OCI-LY7 (cell line): ENCODE data around the gene LRRC59. TPM values are rescaled to one million over a fixed set of nuclear protein-coding genes. Genes with fewer than 3 reads are reported as not detected.
A peak's percentile ranks its signal among the peaks of the same experiment; 100 is the strongest.

Source experiments
- BruUV-seq: library from RNA; stranded (reverse); fragments of 400-500 nt; replicated peaks from 2 replicates; lab custom pipeline; 2021; lab: Mats Ljungman, UMichigan
- CTCF ChIA-PET: fragments of 300-600 bp; sonication (Branson Sonifier 250); formaldehyde crosslinking; loops from one replicate; lab custom pipeline; 2022; ENCODE audit warnings: antibody characterized with exemption; ENCODE audit not compliant: unreplicated experiment; lab: Charles Lee
- POLR2A ChIA-PET: fragments of 300-600 bp; sonication (Branson Sonifier 250); formaldehyde crosslinking; loops from one replicate; lab custom pipeline; 2022; ENCODE audit warnings: antibody characterized with exemption; lab: Charles Lee
- DNase-seq: peaks from one replicate; pipeline ENCODE4 v3.0.0-alpha.2; 2015; ENCODE audit warnings: low spot score
- H2AFZ ChIP-seq: fragments of 200-600 bp; sonication (generic), shearing (Covaris generic); 2 replicates; pipeline ENCODE4 v1.6.1; 2014; ENCODE audit warnings: mild to moderate bottlenecking, antibody characterized with exemption, low read length, moderate library complexity
- H3K27ac ChIP-seq: fragments of 200-600 bp; sonication (generic); 2 replicates; pipeline ENCODE4 v1.5.1; 2014; ENCODE audit warnings: mixed run types, low read depth, mild to moderate bottlenecking, moderate library complexity, low read length, inconsistent platforms; ENCODE audit not compliant: poor library complexity, severe bottlenecking
- H3K36me3 ChIP-seq: fragments of 200-600 bp; sonication (generic); 2 replicates; pipeline ENCODE4 v1.6.1; 2014; ENCODE audit warnings: mild to moderate bottlenecking, antibody characterized with exemption, low read length, moderate library complexity, mixed read lengths; ENCODE audit not compliant: insufficient read depth
- H3K4me1 ChIP-seq: fragments of 200-600 bp; sonication (generic); 2 replicates; pipeline ENCODE4 v1.5.1; 2014; ENCODE audit warnings: mild to moderate bottlenecking, low read length; ENCODE audit not compliant: insufficient read depth, poor library complexity, severe bottlenecking
- H3K4me2 ChIP-seq: fragments of 200-600 bp; sonication (generic); 2 replicates; pipeline ENCODE4 v1.6.1; 2014; ENCODE audit warnings: mild to moderate bottlenecking, low read length
- H3K4me3 ChIP-seq: fragments of 200-600 bp; sonication (generic); 2 replicates; pipeline ENCODE4 v1.5.1; 2014; ENCODE audit warnings: mild to moderate bottlenecking, low read depth, low read length; ENCODE audit not compliant: poor library complexity, severe bottlenecking
- H3K79me2 ChIP-seq: fragments of 200-600 bp; sonication (generic); 2 replicates; pipeline ENCODE4 v1.6.1; 2016; ENCODE audit warnings: low read depth, mild to moderate bottlenecking, low read length, moderate library complexity, mixed read lengths; ENCODE audit not compliant: insufficient read depth
- H3K9me2 ChIP-seq: fragments of 200-600 bp; sonication (generic); 2 replicates; pipeline ENCODE4 v1.6.1; 2016; ENCODE audit warnings: mild to moderate bottlenecking, low read length, mixed read lengths; ENCODE audit not compliant: insufficient read depth
- H3K9me3 ChIP-seq: fragments of 200-600 bp; sonication (generic); 2 replicates; pipeline ENCODE4 v1.6.1; 2014; ENCODE audit warnings: mild to moderate bottlenecking, mixed run types, low read length, mixed read lengths
- H4K20me1 ChIP-seq: fragments of 200-600 bp; sonication (generic); 2 replicates; pipeline ENCODE4 v1.6.1; 2014; ENCODE audit warnings: mild to moderate bottlenecking, antibody characterized with exemption, low read length, moderate library complexity, mixed read lengths; ENCODE audit not compliant: insufficient read depth
- EZH2phosphoT487 ChIP-seq: fragments of 200-600 bp; sonication (generic); IDR thresholded peaks from 2 replicates; pipeline ENCODE4 v1.6.1; 2018; ENCODE audit warnings: low read depth, borderline replicate concordance, mild to moderate bottlenecking, mixed run types, antibody characterized with exemption, low read length, moderate library complexity, mixed read lengths
- intact Hi-C: fragments of 100-400 bp; cut with micrococcal nuclease; formaldehyde crosslinking; loops from one replicate; pipeline ENCODE4 v1.10.0; 2022; ENCODE audit not compliant: unreplicated experiment
- total RNA-seq, 2 experiments: library from RNA; depleted of rRNA in 1 of 2; stranded (reverse); fragments of >200 nt in 1 of 2; shearing (Covaris generic) in 1 of 2; gene quantifications; 2 replicates each; pipeline ENCODE4 v1.2.3, GENCODE V29; 2014 to 2022
- TF ChIP-seq, protein P1 (sequence below): fragments of 200-600 bp; sonication (generic); conservative IDR thresholded peaks from 2 replicates; pipeline ENCODE4 v1.5.1; 2014; ENCODE audit warnings: mild to moderate bottlenecking, antibody characterized with exemption, low read length, moderate library complexity, mixed read lengths

Gene LRRC59
- total RNA-seq, 2 experiments from 2014 or later: 87.4 to 125 TPM

DNA sequence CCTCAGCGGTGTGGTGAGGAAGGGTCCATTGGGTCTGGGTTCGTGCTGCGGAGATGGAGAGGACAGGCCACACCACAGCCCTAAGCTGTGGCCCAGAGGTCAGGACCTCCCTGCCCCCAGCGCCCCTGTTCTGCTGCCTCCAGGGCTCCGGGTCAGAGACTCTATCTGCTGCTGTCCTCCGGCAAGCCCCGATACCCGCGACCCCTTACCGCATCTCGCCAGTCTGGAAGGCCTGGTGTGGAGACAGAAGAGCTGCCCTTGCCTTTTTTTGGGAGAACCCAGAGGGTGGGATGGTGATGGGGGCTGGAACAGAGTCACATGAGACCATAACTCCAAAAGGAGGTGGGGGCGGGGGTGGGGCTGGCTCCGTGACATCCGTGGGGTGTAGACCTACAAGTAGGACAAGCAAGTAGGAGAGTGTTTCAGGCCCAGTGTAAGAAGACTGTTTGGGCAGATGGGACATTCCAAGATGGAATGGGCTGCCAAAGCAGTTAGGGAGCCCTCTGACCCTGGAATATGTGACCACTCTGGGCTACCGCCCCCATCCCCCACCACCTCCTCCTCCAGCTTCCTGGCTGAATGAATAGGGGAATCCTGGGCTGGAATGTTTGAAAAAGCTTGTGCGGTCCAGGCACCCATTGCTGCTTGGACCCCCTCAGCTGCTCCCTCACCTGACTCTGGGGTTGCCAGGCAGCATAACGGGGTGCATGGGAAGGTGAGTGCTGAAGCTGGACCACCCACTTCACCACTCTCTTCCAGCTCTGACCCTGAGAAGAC, 50.0 kb downstream of the LRRC59 start:
- ChIA-PET CTCF (no interaction called here), POLR2A (interaction anchor here (1.3 kb wide), 1 partner anchor 14 kb away, joined by 4 read pairs; no protein-coding TSS in a partner anchor)
- TF ChIP-seq EZH2phosphoT487: no peak
- TF ChIP-seq, protein P1, sequence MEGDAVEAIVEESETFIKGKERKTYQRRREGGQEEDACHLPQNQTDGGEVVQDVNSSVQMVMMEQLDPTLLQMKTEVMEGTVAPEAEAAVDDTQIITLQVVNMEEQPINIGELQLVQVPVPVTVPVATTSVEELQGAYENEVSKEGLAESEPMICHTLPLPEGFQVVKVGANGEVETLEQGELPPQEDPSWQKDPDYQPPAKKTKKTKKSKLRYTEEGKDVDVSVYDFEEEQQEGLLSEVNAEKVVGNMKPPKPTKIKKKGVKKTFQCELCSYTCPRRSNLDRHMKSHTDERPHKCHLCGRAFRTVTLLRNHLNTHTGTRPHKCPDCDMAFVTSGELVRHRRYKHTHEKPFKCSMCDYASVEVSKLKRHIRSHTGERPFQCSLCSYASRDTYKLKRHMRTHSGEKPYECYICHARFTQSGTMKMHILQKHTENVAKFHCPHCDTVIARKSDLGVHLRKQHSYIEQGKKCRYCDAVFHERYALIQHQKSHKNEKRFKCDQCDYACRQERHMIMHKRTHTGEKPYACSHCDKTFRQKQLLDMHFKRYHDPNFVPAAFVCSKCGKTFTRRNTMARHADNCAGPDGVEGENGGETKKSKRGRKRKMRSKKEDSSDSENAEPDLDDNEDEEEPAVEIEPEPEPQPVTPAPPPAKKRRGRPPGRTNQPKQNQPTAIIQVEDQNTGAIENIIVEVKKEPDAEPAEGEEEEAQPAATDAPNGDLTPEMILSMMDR: no peak
- peak overlapping the region; percentile 82 for H3K4me3 ChIP-seq
- no peaks in the 10 kb centered on the region for H4K20me1 ChIP-seq
- no TSS peak for BruUV-seq
- H3K27ac ChIP-seq: no peak overlapping the region
- peaks cover 16% of the 10 kb centered on the region for H3K4me1 ChIP-seq
- no peaks in the 10 kb centered on the region for H3K36me3 ChIP-seq
- H2AFZ ChIP-seq: no peak overlapping the region; the same call in 1 of the 2 replicates
- H3K79me2 ChIP-seq: no peaks in the 10 kb centered on the region; the same call in 1 of the 2 replicates
- H3K9me2 ChIP-seq: no peaks in the 10 kb centered on the region
- peak overlapping the region; percentile 98 for H3K4me2 ChIP-seq
- no peaks in the 10 kb centered on the region for H3K9me3 ChIP-seq
- DNase-seq: no peak
- intact Hi-C loops: loop anchor here (5.0 kb wide), 1 partner anchor 130 kb away; the partner anchor contains the start of gene RSAD1

DNA sequence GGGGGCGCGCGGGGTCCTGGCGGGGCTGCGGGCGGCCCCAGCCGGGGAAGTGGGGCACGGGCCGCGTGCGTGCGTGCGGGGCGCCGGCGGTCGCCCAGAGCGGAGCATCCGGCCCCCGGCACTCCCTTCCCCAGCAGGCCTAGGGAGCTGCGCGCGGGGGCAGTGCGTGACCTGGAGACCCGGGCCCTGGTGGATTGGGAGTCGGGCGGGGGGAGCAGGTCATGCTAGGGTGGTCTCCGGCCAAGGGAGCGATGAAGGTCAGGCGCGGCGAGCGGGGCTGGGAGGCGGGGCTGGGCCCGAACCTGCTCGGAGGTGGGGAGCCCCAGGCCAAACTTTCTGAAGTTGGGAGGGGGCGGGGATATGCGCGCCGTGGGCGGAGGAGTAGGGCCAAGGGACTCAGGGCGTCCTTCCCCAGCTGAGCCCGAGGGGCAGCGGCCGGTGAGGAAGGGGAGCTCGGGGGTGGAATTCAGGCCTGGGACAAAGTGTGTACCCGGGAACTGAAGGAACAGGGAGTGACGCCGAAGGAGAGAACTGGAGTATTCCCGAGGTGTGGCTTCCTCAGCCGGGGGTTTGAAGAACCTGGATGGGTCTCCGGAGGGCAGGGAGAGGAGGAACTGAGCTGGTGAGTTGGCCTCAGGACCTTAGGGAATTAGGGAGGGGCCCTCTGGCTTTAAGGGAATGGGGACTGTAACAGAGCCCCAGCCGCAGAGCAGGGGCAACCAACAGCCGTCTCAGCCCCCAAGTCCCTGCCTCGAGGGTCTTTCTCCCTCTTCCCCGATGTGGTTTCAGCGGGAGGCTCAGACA, 50.8 kb downstream of the LRRC59 start:
- TF ChIP-seq, protein P1: no peak
- TF ChIP-seq EZH2phosphoT487: no peak
- Histone ChIP-seq H3K79me2 (no peaks in the 10 kb centered on the region; the same call in 1 of the 2 replicates), H2AFZ (peak overlapping the region; percentile 47; the same call in 1 of the 2 replicates), H3K4me1 (peaks cover 16% of the 10 kb centered on the region), H4K20me1 (no peaks in the 10 kb centered on the region), H3K36me3 (no peaks in the 10 kb centered on the region), H3K4me2 (peak overlapping the region; percentile 98), H3K9me3 (no peaks in the 10 kb centered on the region), H3K4me3 (peak overlapping the region; percentile 82), H3K27ac (no peak overlapping the region), H3K9me2 (no peaks in the 10 kb centered on the region)
- CTCF ChIA-PET: no interaction called here
- no peak for DNase-seq
- BruUV-seq: no TSS peak
- POLR2A ChIA-PET: interaction anchor here (1.3 kb wide), 1 partner anchor 15 kb away, joined by 4 read pairs; no protein-coding TSS in a partner anchor
- intact Hi-C loops: loop anchor here (5.0 kb wide), 1 partner anchor 131 kb away; the partner anchor contains the start of gene RSAD1
